Measurements from ENCODE around the gene RRH.

Gene RRH

GRCh38 chr4:109877400-109877799 is 49.6 kb downstream of the RRH start:
- Histone ChIP-seq H3K18ac (ENCODE audit: low read length) (no peak overlapping the region), H3K4ac (ENCODE audit: low read length) (no peak overlapping the region), H3K79me1 (ENCODE audit: low read depth, low read length) (no peaks in the 10 kb centered on the region), H3K9me3 (replicated peaks in 1 of 2; ENCODE audit: control insufficient read depth in 2 of 2, insufficient read depth in 1 of 2, low read depth in 1 of 2, low read length in 2 of 2) (no peaks in the 10 kb centered on the region), H4K91ac (ENCODE audit: low read depth, low read length, poor library complexity) (no peak overlapping the region), H3K4me2 (ENCODE audit: insufficient read depth, low read length, poor library complexity, severe bottlenecking) (no peak overlapping the region), H2BK12ac (ENCODE audit: low read length) (no peak overlapping the region), H2BK120ac (ENCODE audit: low read depth, low read length) (no peak overlapping the region), H2BK15ac (ENCODE audit: low read length) (no peak overlapping the region), H3K36me3 (replicated peaks in 1 of 2; ENCODE audit: control insufficient read depth in 2 of 2, insufficient read depth in 2 of 2, low read length in 2 of 2) (no peaks in the 10 kb centered on the region), H3K9ac (ENCODE audit: low read depth, low read length, poor library complexity) (no peak overlapping the region), H3K27me3 (ENCODE audit: control insufficient read depth in 3 of 3, insufficient read depth in 3 of 3, low read depth in 1 of 3, low read length in 3 of 3) (no peaks in the 10 kb centered on the region), H3K4me1 (ENCODE audit: control insufficient read depth in 2 of 2, insufficient read depth in 1 of 2, low read depth in 1 of 2, low read length in 2 of 2) (no peaks in the 10 kb centered on the region), H2BK5ac (ENCODE audit: low read length) (no peak overlapping the region), H4K8ac (ENCODE audit: low read depth, low read length) (no peak overlapping the region), H3K4me3 (ENCODE audit: low read length in 2 of 2) (no peak overlapping the region), H2AK5ac (ENCODE audit: low read depth, low read length) (no peak overlapping the region), H3K14ac (ENCODE audit: low read length) (no peak overlapping the region), H3K27ac (replicated peaks; ENCODE audit: low read length) (no peak overlapping the region), H3K23ac (ENCODE audit: low read depth, low read length, poor library complexity) (no peak overlapping the region), H2AFZ (ENCODE audit: low read length) (no peak overlapping the region)
- DNase-seq (ENCODE audit: low spot score) = no peak
- no CpG with 5 or more reads among the region's 3 CpGs for WGBS, 2 donors (ENCODE audit: extremely low coverage in 2 of 2, insufficient read length in 2 of 2, insufficient replicate concordance in 1 of 2)

- Histone ChIP-seq H2BK15ac (ENCODE audit: low read length) (no peak overlapping the region), H3K79me1 (ENCODE audit: low read depth, low read length) (no peaks in the 10 kb centered on the region), H2AK5ac (ENCODE audit: low read depth, low read length) (no peak overlapping the region), H4K91ac (ENCODE audit: low read depth, low read length, poor library complexity) (no peak overlapping the region), H3K23ac (ENCODE audit: low read depth, low read length, poor library complexity) (no peak overlapping the region), H3K9ac (ENCODE audit: low read depth, low read length, poor library complexity) (no peak overlapping the region), H3K4me2 (ENCODE audit: insufficient read depth, low read length, poor library complexity, severe bottlenecking) (no peak overlapping the region), H3K9me3 (replicated peaks in 1 of 2; ENCODE audit: control insufficient read depth in 2 of 2, insufficient read depth in 1 of 2, low read depth in 1 of 2, low read length in 2 of 2) (no peaks in the 10 kb centered on the region), H3K27ac (replicated peaks; ENCODE audit: low read length) (no peak overlapping the region), H2BK5ac (ENCODE audit: low read length) (no peak overlapping the region), H2BK12ac (ENCODE audit: low read length) (no peak overlapping the region), H3K36me3 (replicated peaks in 1 of 2; ENCODE audit: control insufficient read depth in 2 of 2, insufficient read depth in 2 of 2, low read length in 2 of 2) (no peaks in the 10 kb centered on the region), H4K8ac (ENCODE audit: low read depth, low read length) (no peak overlapping the region), H3K14ac (ENCODE audit: low read length) (no peak overlapping the region), H3K4ac (ENCODE audit: low read length) (no peak overlapping the region), H2BK120ac (ENCODE audit: low read depth, low read length) (no peak overlapping the region), H2AFZ (ENCODE audit: low read length) (no peak overlapping the region), H3K27me3 (ENCODE audit: control insufficient read depth in 3 of 3, insufficient read depth in 3 of 3, low read depth in 1 of 3, low read length in 3 of 3) (no peaks in the 10 kb centered on the region), H3K4me3 (ENCODE audit: low read length in 2 of 2) (no peak overlapping the region), H3K4me1 (ENCODE audit: control insufficient read depth in 2 of 2, insufficient read depth in 1 of 2, low read depth in 1 of 2, low read length in 2 of 2) (no peaks in the 10 kb centered on the region), H3K18ac (ENCODE audit: low read length) (no peak overlapping the region)
- no CpG with 5 or more reads among the region's 2 CpGs for WGBS, 2 donors (ENCODE audit: extremely low coverage in 2 of 2, insufficient read length in 2 of 2, insufficient replicate concordance in 1 of 2)
- no peak for DNase-seq (ENCODE audit: low spot score)
Observed at GRCh38 chr4:109878355-109878754, 50.6 kb downstream of the RRH start.

- Histone ChIP-seq H4K8ac (ENCODE audit: low read depth, low read length) (no peak overlapping the region), H3K79me1 (ENCODE audit: low read depth, low read length) (no peaks in the 10 kb centered on the region), H3K4me1 (ENCODE audit: control insufficient read depth in 2 of 2, insufficient read depth in 1 of 2, low read depth in 1 of 2, low read length in 2 of 2) (no peaks in the 10 kb centered on the region), H3K23ac (ENCODE audit: low read depth, low read length, poor library complexity) (no peak overlapping the region), H3K4me3 (ENCODE audit: low read length in 2 of 2) (no peak overlapping the region), H2AK5ac (ENCODE audit: low read depth, low read length) (no peak overlapping the region), H2BK12ac (ENCODE audit: low read length) (no peak overlapping the region), H3K4ac (ENCODE audit: low read length) (no peak overlapping the region), H3K9me3 (replicated peaks in 1 of 2; ENCODE audit: control insufficient read depth in 2 of 2, insufficient read depth in 1 of 2, low read depth in 1 of 2, low read length in 2 of 2) (no peaks in the 10 kb centered on the region), H2BK15ac (ENCODE audit: low read length) (no peak overlapping the region), H4K91ac (ENCODE audit: low read depth, low read length, poor library complexity) (no peak overlapping the region), H3K27ac (replicated peaks; ENCODE audit: low read length) (no peak overlapping the region), H2BK5ac (ENCODE audit: low read length) (no peak overlapping the region), H3K9ac (ENCODE audit: low read depth, low read length, poor library complexity) (no peak overlapping the region), H3K27me3 (ENCODE audit: control insufficient read depth in 3 of 3, insufficient read depth in 3 of 3, low read depth in 1 of 3, low read length in 3 of 3) (no peaks in the 10 kb centered on the region), H2BK120ac (ENCODE audit: low read depth, low read length) (no peak overlapping the region), H2AFZ (ENCODE audit: low read length) (no peak overlapping the region), H3K14ac (ENCODE audit: low read length) (no peak overlapping the region), H3K36me3 (replicated peaks in 1 of 2; ENCODE audit: control insufficient read depth in 2 of 2, insufficient read depth in 2 of 2, low read length in 2 of 2) (no peaks in the 10 kb centered on the region), H3K4me2 (ENCODE audit: insufficient read depth, low read length, poor library complexity, severe bottlenecking) (no peak overlapping the region), H3K18ac (ENCODE audit: low read length) (peak overlapping the region; percentile 11)
- WGBS, 2 donors (ENCODE audit: extremely low coverage in 2 of 2, insufficient read length in 2 of 2, insufficient replicate concordance in 1 of 2) = no CpG with 5 or more reads among the region's 12 CpGs
- no peak for DNase-seq (ENCODE audit: low spot score)
Observed at GRCh38 chr4:109879081-109879480, 51.3 kb downstream of the RRH start.

GRCh38 chr4:109879636-109880314 is 52.0 kb downstream of the RRH start:
- H2AK5ac ChIP-seq (ENCODE audit: low read depth, low read length) = no peak overlapping the region
- no peak overlapping the region for H3K4ac ChIP-seq (ENCODE audit: low read length)
- H3K79me1 ChIP-seq (ENCODE audit: low read depth, low read length) = no peaks in the 10 kb centered on the region
- H2AFZ ChIP-seq (ENCODE audit: low read length) = no peak overlapping the region
- H3K4me3 ChIP-seq (ENCODE audit: low read length in 2 of 2) = no peak overlapping the region
- H3K36me3 ChIP-seq (replicated peaks in 1 of 2; ENCODE audit: control insufficient read depth in 2 of 2, insufficient read depth in 2 of 2, low read length in 2 of 2) = no peaks in the 10 kb centered on the region
- H2BK120ac ChIP-seq (ENCODE audit: low read depth, low read length) = no peak overlapping the region
- H2BK12ac ChIP-seq (ENCODE audit: low read length) = no peak overlapping the region
- H3K18ac ChIP-seq (ENCODE audit: low read length) = no peak overlapping the region
- no peaks in the 10 kb centered on the region for H3K9me3 ChIP-seq (replicated peaks in 1 of 2; ENCODE audit: control insufficient read depth in 2 of 2, insufficient read depth in 1 of 2, low read depth in 1 of 2, low read length in 2 of 2)
- H2BK5ac ChIP-seq (ENCODE audit: low read length) = no peak overlapping the region
- H4K91ac ChIP-seq (ENCODE audit: low read depth, low read length, poor library complexity) = no peak overlapping the region
- H3K27ac ChIP-seq (replicated peaks; ENCODE audit: low read length) = no peak overlapping the region
- H3K4me2 ChIP-seq (ENCODE audit: insufficient read depth, low read length, poor library complexity, severe bottlenecking) = no peak overlapping the region
- H3K27me3 ChIP-seq (ENCODE audit: control insufficient read depth in 3 of 3, insufficient read depth in 3 of 3, low read depth in 1 of 3, low read length in 3 of 3) = no peaks in the 10 kb centered on the region
- H2BK15ac ChIP-seq (ENCODE audit: low read length) = no peak overlapping the region
- no peak overlapping the region for H3K23ac ChIP-seq (ENCODE audit: low read depth, low read length, poor library complexity)
- no peak for DNase-seq (ENCODE audit: low spot score)
- WGBS, 2 donors (ENCODE audit: extremely low coverage in 2 of 2, insufficient read length in 2 of 2, insufficient replicate concordance in 1 of 2) = no CpG with 5 or more reads among the region's 7 CpGs
- no peak overlapping the region for H3K9ac ChIP-seq (ENCODE audit: low read depth, low read length, poor library complexity)
- H3K14ac ChIP-seq (ENCODE audit: low read length) = no peak overlapping the region
- H4K8ac ChIP-seq (ENCODE audit: low read depth, low read length) = no peak overlapping the region
- H3K4me1 ChIP-seq (ENCODE audit: control insufficient read depth in 2 of 2, insufficient read depth in 1 of 2, low read depth in 1 of 2, low read length in 2 of 2) = no peaks in the 10 kb centered on the region

Measured in neuronal stem cell (in vitro differentiated cells).